Activated T-cell treated with anti-CD3 and anti-CD28 coated beads, Interleukin-2, amount 50 U/mL, for 24 hours (primary cell): ENCODE measurements around the gene FAM90A26.
A peak's percentile ranks its signal among the peaks of the same experiment; 100 is the strongest.
"Not testable (repeated sequence)": the region's sequence is repeated elsewhere in the genome, so short reads cannot be mapped to it uniquely, and the experiment has no call there.

ENCODE experiments used
- DNase-seq: peaks from one replicate; pipeline ENCODE4 v3.0.0-alpha.2; 2020
- H3K27ac Mint-ChIP-seq: 2 replicates; pipeline ENCODE4 v1.8.0; 2020; ENCODE audit warnings: mild to moderate bottlenecking, mixed read lengths
- H3K27me3 Mint-ChIP-seq: 2 replicates; pipeline ENCODE4 v1.8.0; 2020; ENCODE audit warnings: mixed read lengths
- H3K36me3 Mint-ChIP-seq: 2 replicates; pipeline ENCODE4 v1.8.0; 2020; ENCODE audit warnings: low read depth, mixed read lengths
- H3K4me1 Mint-ChIP-seq: 2 replicates; pipeline ENCODE4 v1.8.0; 2020; ENCODE audit warnings: low read depth, mixed read lengths
- H3K4me3 Mint-ChIP-seq: 2 replicates; pipeline ENCODE4 v1.8.0; 2020; ENCODE audit warnings: mild to moderate bottlenecking, moderate library complexity, mixed read lengths
- H3K9me3 Mint-ChIP-seq: 2 replicates; pipeline ENCODE4 v1.8.0; 2020; ENCODE audit warnings: mixed read lengths

The FAM90A26 gene

GRCh38 chr4:9169791-9170459 is at the start of gene FAM90A26:
FAM90A26 (plus strand) TSS chr4:9170409; CDS start chr4:9173173, 2,764 bp downstream.
- not testable (repeated sequence) for H3K4me1 Mint-ChIP-seq, H3K27me3 Mint-ChIP-seq, H3K4me3 Mint-ChIP-seq, H3K36me3 Mint-ChIP-seq, H3K9me3 Mint-ChIP-seq, H3K27ac Mint-ChIP-seq, DNase-seq

GRCh38 chr4:9122711-9123110 is 47.5 kb upstream of the FAM90A26 start:
- H3K27me3 Mint-ChIP-seq = peaks cover 23% of the 10 kb centered on the region
- H3K9me3 Mint-ChIP-seq, DNase-seq, H3K27ac Mint-ChIP-seq, H3K4me1 Mint-ChIP-seq, H3K4me3 Mint-ChIP-seq, H3K36me3 Mint-ChIP-seq: not testable (repeated sequence)

- H3K27me3 Mint-ChIP-seq = peaks cover 23% of the 10 kb centered on the region
- not testable (repeated sequence) for H3K4me1 Mint-ChIP-seq, H3K27ac Mint-ChIP-seq, H3K36me3 Mint-ChIP-seq, H3K9me3 Mint-ChIP-seq, H3K4me3 Mint-ChIP-seq
- DNase-seq = peak; percentile 39
Measured at GRCh38 chr4:9123572-9124007, 46.6 kb upstream of the FAM90A26 start.

- H3K4me1 Mint-ChIP-seq, H3K9me3 Mint-ChIP-seq, DNase-seq, H3K27ac Mint-ChIP-seq, H3K36me3 Mint-ChIP-seq, H3K4me3 Mint-ChIP-seq: not testable (repeated sequence)
- H3K27me3 Mint-ChIP-seq = peaks cover 23% of the 10 kb centered on the region
Measured at GRCh38 chr4:9125601-9126161, 44.5 kb upstream of the FAM90A26 start.

- not testable (repeated sequence) for H3K4me3 Mint-ChIP-seq, DNase-seq, H3K27me3 Mint-ChIP-seq, H3K9me3 Mint-ChIP-seq, H3K36me3 Mint-ChIP-seq, H3K4me1 Mint-ChIP-seq, H3K27ac Mint-ChIP-seq
Measured at GRCh38 chr4:9131420-9131819, 38.8 kb upstream of the FAM90A26 start.

GRCh38 chr4:9132849-9133248 is 37.4 kb upstream of the FAM90A26 start:
- H3K27me3 Mint-ChIP-seq, H3K4me3 Mint-ChIP-seq, H3K36me3 Mint-ChIP-seq, H3K9me3 Mint-ChIP-seq, DNase-seq, H3K27ac Mint-ChIP-seq, H3K4me1 Mint-ChIP-seq: not testable (repeated sequence)

- not testable (repeated sequence) for H3K27me3 Mint-ChIP-seq, H3K36me3 Mint-ChIP-seq, H3K4me1 Mint-ChIP-seq, H3K4me3 Mint-ChIP-seq, DNase-seq, H3K9me3 Mint-ChIP-seq, H3K27ac Mint-ChIP-seq
Measured at GRCh38 chr4:9134011-9134410, 36.2 kb upstream of the FAM90A26 start.

GRCh38 chr4:9134556-9134955 is 35.7 kb upstream of the FAM90A26 start:
- not testable (repeated sequence) for H3K36me3 Mint-ChIP-seq, H3K27ac Mint-ChIP-seq, H3K4me3 Mint-ChIP-seq, H3K9me3 Mint-ChIP-seq, DNase-seq, H3K4me1 Mint-ChIP-seq, H3K27me3 Mint-ChIP-seq

- H3K36me3 Mint-ChIP-seq, H3K9me3 Mint-ChIP-seq, H3K27ac Mint-ChIP-seq, DNase-seq, H3K27me3 Mint-ChIP-seq, H3K4me1 Mint-ChIP-seq, H3K4me3 Mint-ChIP-seq: not testable (repeated sequence)
Measured at GRCh38 chr4:9141050-9141449, 29.2 kb upstream of the FAM90A26 start.

- not testable (repeated sequence) for H3K27me3 Mint-ChIP-seq, H3K27ac Mint-ChIP-seq, DNase-seq, H3K4me3 Mint-ChIP-seq, H3K4me1 Mint-ChIP-seq, H3K36me3 Mint-ChIP-seq, H3K9me3 Mint-ChIP-seq
Measured at GRCh38 chr4:9142786-9143185, 27.4 kb upstream of the FAM90A26 start.

- DNase-seq = no peak
- Mint-ChIP-seq H3K4me1 (no peaks in the 10 kb centered on the region), H3K4me3 (no peak overlapping the region), H3K27ac (no peak overlapping the region), H3K36me3 (peaks cover 8% of the 10 kb centered on the region), H3K27me3 (no peaks in the 10 kb centered on the region), H3K9me3 (no peaks in the 10 kb centered on the region)
Measured at GRCh38 chr4:9143421-9144080, 26.7 kb upstream of the FAM90A26 start.

GRCh38 chr4:9146967-9147366 is 23.2 kb upstream of the FAM90A26 start:
- Mint-ChIP-seq H3K27ac (no peak overlapping the region), H3K4me1 (peaks cover 5% of the 10 kb centered on the region), H3K9me3 (no peaks in the 10 kb centered on the region), H3K4me3 (no peak overlapping the region), H3K27me3 (no peaks in the 10 kb centered on the region), H3K36me3 (peaks cover 2% of the 10 kb centered on the region)
- DNase-seq = no peak

- DNase-seq, H3K4me1 Mint-ChIP-seq, H3K9me3 Mint-ChIP-seq, H3K27ac Mint-ChIP-seq, H3K4me3 Mint-ChIP-seq, H3K27me3 Mint-ChIP-seq, H3K36me3 Mint-ChIP-seq: not testable (repeated sequence)
Measured at GRCh38 chr4:9147368-9147767, 22.8 kb upstream of the FAM90A26 start.

GRCh38 chr4:9148611-9149409 is 21.4 kb upstream of the FAM90A26 start:
- H3K36me3 Mint-ChIP-seq, H3K27ac Mint-ChIP-seq, H3K27me3 Mint-ChIP-seq, H3K4me3 Mint-ChIP-seq, H3K9me3 Mint-ChIP-seq, H3K4me1 Mint-ChIP-seq, DNase-seq: not testable (repeated sequence)

- Mint-ChIP-seq H3K27ac (peak overlapping the region; percentile 66), H3K4me1 (peaks cover 22% of the 10 kb centered on the region), H3K4me3 (peak overlapping the region; percentile 85)
- DNase-seq, H3K36me3 Mint-ChIP-seq, H3K9me3 Mint-ChIP-seq, H3K27me3 Mint-ChIP-seq: not testable (repeated sequence)
Measured at GRCh38 chr4:9151809-9152179, 18.4 kb upstream of the FAM90A26 start.
